GM18907 (cell line): ENCODE measurements around the gene GPRC5D.

Experiments used
- ATAC-seq: cut with Tn5 transposase; IDR thresholded peaks from one replicate; pipeline ENCODE4 v1.9.1; 2021; ENCODE audit warnings: mild to moderate bottlenecking, moderate library complexity; ENCODE audit not compliant: unreplicated experiment

Gene GPRC5D

GRCh38 chr12:12979731-12980259 lies 27.8 kb upstream of the GPRC5D start:
- no peak for ATAC-seq

GRCh38 chr12:12979126-12979525 lies 27.2 kb upstream of the GPRC5D start:
- ATAC-seq = no peak

- no peak for ATAC-seq
These were observed 25.3 kb upstream of the GPRC5D start for GRCh38 chr12:12977231-12977630.

- no peak for ATAC-seq
These were observed 24.4 kb upstream of the GPRC5D start for GRCh38 chr12:12976366-12976765.

- no peak for ATAC-seq
These were observed 23.5 kb upstream of the GPRC5D start for GRCh38 chr12:12975322-12976077.

- ATAC-seq = no peak
These were observed 22.2 kb upstream of the GPRC5D start for GRCh38 chr12:12974211-12974610.

GRCh38 chr12:12973019-12973418 lies 21.0 kb upstream of the GPRC5D start:
- no peak for ATAC-seq

GRCh38 chr12:12965836-12966235 lies 13.9 kb upstream of the GPRC5D start:
- ATAC-seq = no peak

- no peak for ATAC-seq
These were observed 12.3 kb upstream of the GPRC5D start for GRCh38 chr12:12964255-12964654.

GRCh38 chr12:12960639-12961209 lies 8.8 kb upstream of the GPRC5D start:
- no peak for ATAC-seq

GRCh38 chr12:12958886-12959285 lies 6.9 kb upstream of the GPRC5D start:
- ATAC-seq = no peak

- ATAC-seq = no peak
These were observed 3.1 kb upstream of the GPRC5D start for GRCh38 chr12:12954878-12955625.

- ATAC-seq = no peak
These were observed 2.4 kb upstream of the GPRC5D start for GRCh38 chr12:12954356-12954755.

GRCh38 chr12:12951504-12951903 lies 466 bp downstream of the GPRC5D start:
- no peak for ATAC-seq

- no peak for ATAC-seq
These were observed 4.1 kb downstream of the GPRC5D start for GRCh38 chr12:12947902-12948301.

GRCh38 chr12:12946686-12947355 lies 5.1 kb downstream of the GPRC5D start:
- no peak for ATAC-seq

- no peak for ATAC-seq
These were observed 6.4 kb downstream of the GPRC5D start for GRCh38 chr12:12945591-12945990.

GRCh38 chr12:12943586-12944260 lies 8.2 kb downstream of the GPRC5D start:
- no peak for ATAC-seq

- no peak for ATAC-seq
These were observed 10.3 kb downstream of the GPRC5D start for GRCh38 chr12:12941450-12942350.

GRCh38 chr12:12939888-12940287 lies 12.1 kb downstream of the GPRC5D start:
- no peak for ATAC-seq
